Measurements from ENCODE around the gene SPDYE4.
"Not testable (repeated sequence)": the region's sequence is repeated elsewhere in the genome, so short reads cannot be mapped to it uniquely, and the experiment has no call there.

Gene SPDYE4, protein sequence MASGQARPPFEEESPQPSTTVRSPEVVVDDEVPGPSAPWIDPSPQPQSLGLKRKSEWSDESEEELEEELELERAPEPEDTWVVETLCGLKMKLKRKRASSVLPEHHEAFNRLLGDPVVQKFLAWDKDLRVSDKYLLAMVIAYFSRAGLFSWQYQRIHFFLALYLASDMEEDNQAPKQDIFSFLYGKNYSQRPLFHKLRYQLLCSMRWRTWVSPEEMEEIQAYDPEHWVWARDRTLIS

DNA sequence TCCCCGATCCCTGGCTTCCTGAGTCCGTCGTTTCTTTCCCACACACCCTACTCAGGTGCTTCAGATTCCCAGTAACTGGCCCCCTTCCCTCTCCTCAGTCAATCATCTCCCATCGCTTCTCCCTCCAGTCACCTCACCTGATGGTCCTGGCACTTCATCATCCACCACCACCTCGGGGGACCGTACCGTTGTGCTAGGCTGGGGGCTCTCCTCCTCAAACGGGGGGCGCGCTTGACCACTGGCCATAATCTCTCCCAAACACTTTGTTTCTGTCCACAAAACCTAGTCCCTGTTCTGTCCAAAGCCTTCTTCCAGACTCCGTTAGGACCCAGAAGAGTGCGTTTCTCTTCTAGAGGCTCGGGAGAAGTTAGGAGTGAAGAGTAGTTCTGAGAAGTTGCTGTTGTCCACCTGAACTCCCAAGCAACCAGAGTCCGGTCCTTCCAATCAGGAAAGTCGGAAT lies at the start of gene SPDYE4:
TSS of gene SPDYE4 (minus strand) at position 410 of the 460 bp plus-strand sequence. CDS start at position 246, 164 bp downstream.
- no peak for DNase-seq

DNA sequence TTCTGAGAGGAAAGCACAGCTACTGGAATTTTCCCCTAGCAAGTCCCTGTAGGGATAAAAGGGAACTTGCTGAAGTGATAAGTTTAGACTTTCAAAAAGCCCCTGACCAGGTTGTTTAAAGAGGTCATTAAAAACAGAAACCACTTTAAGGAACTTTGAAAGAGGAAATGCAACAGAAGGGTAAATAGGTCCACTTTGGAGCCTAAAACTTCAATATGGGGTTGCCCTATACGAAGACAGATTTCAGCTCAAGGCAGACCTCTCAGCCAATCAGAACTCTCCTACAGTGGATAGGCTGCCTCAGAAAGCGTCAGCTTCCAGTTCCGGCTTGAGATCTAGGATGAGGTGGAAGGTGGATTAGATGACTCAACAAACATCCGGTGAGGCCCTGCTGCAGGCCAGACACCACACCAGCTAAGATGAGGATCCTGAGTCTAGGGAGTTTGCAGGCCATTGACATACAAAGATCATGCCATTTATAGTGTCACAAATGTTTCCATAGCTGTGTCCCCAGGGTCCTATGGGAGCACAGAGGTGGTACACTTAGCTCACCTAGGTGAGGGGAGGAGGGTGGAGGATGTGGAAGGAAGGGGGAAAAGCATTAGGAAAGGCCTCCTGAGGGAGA lies 48.7 kb upstream of the SPDYE4 start:
- no peak for DNase-seq

DNA sequence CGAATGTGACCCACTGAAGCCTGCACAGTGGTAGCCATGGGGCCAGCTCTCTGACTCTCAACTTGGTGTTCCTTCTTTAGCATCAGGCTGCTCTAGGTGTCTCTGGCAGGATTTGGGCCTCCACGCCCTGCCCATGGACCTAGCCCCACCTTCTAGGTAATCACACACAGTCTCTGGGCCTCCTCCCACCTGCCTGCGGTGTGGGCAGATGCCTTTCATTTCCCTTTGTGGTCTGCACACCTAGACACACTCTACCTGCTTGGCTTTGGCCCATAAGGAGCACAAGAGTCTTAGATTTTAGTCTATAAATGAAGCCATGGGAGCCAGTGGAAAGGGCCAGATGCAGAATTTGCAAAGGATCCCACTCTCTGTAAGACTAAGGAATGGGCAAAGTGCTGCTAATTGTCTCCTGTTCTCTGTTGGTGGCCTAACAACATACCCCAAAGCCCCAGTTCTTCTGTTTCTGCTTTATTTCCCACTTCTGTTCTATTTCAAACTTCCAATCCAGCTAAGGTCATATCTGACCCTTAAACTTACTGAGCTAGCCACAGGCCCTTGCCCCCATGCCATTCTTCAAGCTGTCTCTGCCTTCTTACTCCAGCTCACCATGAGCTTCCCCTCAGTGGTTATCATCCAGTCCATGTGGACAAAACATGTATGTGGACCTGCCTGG lies 48.0 kb upstream of the SPDYE4 start:
- no peak for DNase-seq

DNA sequence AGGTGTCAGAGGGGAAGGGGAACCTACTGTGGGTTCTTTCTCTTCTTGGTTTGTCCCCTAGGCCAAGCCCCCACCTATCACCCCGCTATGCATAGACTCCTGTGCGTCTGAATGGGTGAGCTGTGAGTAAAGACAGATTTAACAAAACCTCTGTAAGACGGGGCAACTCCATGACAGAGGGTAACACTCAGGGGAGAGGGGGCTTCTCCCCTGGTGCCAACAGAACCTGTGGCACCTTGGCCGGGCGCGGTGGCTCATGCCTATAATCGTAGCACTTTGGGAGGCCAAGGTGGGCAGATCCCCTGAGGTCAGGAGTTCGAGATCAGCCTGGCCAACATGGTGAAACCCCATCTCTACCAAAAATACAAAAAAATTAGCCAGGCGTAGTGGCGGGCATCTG lies 47.0 kb upstream of the SPDYE4 start:
- not testable (repeated sequence) for DNase-seq

DNA sequence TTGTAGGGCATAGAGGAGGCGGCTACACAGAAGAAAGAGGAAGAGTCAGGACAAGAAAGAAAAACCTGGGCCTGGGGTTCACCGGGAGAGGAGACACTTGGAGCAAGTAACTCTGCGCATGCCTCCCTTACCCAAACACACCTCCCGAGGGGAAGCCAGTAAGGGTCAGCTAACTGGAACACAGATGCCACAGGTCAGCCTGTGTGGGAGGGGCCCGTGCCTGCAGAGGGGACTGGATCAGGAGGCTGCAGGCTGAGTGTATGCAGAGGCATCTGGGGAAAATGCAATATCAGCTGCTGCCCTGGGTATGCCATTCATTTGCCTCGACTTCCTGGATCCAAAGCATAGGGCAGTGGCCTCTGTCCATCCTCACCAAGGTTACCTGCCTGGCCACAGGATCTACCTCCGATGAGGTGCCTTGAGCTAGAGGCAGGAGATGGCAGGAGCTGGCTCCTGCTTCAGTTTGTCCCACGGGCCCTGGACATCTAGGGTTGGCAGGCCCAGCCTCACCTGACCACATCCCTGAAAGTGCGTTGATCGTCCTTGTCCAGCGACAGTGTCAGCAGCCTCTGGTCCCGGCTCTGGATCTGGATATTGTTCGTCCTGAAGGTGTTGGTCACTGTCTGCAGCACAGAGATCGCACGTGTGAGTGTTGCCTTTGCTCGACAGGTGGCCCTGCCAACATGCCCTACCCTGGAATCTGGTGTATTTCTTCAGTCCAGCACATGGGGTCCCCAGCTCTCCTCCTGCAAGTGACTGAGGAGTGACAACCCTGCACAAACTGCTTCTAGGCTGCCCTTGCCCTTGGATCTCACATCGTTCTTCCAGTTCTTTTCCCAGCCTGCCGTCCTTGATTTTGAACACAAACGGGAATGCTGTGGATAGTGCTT lies 45.4 kb upstream of the SPDYE4 start:
- no peak for DNase-seq

DNA sequence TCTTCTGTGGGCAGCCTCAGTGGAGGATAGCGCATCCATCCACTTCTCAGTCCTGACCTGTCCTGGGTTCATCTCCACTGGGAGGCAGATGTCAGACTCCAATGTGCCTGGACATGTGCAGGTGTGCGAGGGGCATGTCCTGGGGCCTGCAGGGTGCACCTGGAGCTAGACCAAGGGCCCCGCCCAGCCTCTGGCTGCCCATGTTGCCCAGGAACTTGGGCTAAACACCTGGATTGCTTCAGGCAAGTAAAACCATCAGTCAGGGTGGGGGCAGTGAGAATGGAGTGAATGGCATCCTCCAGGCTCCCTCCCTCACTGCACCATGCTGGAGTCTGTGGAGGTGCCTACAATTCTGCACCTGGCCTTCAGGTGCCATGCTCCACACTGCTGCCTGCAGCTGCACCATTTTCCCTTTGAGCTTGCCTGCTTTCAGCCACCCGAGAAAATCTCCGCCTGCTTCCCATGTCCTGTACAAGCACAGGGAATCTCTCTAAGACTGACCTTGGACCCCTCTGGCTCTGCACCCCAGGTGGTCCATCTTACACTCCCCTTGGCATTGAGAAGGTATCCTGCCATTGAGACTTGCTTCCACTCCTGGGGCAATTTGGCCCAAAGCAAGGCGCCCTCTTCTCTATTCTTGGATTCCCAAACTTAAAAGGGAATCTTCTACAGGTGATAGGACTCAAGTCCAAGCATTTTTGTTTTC lies 42.9 kb upstream of the SPDYE4 start:
- no peak for DNase-seq

DNA sequence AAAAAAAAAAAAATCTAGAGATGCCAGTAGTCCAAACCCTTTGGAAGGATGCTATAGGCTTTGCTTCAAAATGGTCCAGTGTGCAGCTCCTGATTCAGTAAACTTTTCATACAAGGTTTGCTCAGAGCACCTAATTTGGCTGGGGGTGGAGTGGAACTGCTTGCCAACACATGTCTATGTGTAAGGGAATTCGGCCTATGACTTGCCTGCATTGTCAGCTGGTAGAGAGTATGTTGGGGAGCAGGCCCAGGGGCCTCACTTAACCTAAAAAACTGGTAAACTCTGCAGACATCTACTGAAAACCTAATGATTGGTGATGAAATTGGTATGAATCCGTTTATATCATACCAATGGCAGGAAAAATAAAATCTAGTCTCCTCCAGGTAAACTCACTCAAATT lies 42.3 kb upstream of the SPDYE4 start:
- DNase-seq, result no peak

DNA sequence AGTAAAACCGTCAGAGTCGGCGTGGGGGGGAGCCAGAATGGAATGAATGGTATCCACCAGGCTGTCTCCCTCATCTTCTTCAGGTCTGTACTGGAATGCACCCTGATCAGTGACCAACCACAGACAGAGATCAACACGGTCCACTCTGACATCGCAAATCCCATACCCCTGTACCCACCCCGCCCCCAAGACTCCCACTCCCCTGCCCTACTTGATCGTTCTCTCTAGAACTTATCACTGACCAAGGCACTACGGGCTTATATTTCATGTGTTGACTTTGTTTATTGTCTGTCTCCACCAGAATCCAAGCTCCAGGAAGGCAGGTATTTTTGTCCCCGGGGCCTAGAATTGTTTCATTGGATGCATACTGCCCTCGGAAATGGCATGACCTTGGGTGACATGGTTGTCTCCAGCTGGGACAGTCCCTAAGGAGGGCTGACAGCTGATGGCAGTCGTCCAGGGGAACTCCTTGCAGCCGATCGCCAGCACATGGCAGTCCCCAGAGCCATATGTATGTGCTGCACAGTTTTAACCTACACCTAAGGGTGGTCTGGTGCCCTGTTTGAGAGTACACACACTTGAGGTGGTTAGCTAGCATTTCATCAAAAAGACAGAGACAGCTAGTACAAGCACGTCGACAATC lies 41.3 kb upstream of the SPDYE4 start:
- no peak for DNase-seq

DNA sequence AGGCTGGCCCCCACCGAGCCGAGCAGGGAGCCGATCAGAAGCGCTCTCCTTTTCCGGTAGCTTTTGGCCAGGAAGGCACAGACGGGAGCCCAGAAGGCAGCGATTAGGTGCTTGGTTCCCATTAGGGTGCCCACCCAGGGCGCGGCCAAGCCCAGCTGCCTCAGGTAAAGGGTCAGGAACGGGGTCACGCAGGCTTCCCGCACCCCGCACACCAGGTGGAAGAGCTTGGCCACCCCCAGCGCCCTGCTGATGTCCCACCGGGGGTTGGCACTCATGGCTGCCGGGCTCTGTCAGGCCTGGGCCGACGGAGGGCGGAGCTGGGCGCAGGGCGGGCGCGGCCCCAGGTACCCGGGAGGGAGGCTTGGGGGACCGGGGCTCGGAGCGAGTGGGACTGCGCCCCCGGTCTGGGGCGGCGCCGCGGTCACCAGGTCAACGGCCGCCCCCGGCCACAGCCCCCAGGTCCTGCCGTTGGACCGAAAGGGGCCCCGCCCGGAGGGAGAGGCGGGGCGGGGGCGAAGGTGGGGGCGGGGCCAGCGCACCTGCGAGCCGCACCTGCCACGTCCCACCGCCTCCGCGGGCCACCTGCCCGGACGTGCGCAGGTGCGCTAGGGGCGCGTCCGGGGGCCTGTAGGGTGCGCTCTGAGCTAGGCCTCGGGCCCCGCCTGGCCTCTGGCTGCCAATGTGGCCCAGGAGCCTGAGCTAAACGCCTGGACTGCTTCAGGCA lies 40.7 kb upstream of the SPDYE4 start, which contains the start of gene MFSD6L:
TSS of gene MFSD6L (minus strand) at position 520 of the 724 bp plus-strand sequence. CDS start at position 275, 245 bp downstream.
- no peak for DNase-seq

DNA sequence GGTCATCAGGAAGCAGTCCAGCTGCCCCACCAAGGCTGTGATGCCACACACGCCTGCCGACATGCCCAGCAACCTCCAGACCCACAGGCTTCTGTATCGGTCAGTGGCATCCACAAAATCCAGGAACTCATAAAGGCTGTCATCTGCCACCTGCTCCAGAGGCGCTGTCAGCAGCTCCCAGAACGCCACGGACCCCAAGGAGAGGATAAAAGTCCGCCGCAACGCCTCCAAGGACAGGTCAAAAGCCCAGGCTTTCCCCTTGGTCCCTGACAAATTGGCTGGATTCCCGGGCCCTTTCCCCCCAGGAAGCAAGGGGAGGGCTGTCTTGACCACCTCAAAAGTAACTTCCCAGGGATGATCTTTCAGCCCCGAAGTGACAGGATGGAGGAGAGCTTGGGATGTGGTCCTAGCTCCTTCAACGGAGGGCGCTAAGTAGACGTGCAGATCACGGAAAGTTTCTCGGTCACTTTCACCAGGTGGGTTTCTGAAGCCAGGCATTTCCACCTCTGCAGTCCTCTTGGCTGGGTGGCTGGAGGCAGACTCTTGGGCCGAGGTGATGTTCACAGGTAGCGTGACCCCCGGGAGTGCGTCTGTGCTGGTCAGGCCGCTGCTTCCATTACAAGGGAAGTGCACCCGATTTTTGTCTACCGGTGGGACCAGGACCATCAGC lies 40.0 kb upstream of the SPDYE4 start:
- DNase-seq, result no peak

DNA sequence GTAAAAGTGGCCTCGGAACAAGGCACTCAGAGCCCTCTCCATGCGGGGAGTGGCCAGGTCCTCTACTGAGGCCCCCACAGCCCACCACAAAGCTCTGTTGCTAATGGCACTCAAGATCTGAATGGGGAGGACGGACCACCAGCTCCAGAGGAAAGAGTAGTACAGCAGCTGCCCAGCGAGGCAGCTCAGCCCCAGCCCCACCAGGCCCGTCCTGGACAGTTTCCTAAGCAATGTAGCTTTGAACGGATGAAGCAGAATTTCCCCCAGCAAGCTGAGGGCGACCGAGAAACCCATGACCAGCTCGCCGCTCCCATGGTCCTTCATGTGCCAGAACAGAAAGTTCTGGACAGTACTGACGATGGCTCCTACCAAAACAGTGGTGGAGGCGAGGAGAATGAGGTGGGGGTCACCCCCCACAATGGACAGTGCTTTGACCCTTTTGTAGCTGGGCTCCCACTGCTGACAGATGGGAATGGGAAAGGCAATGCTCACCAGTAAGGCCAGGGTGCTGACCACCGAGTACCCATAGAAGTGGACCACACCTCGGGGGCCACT lies 39.4 kb upstream of the SPDYE4 start:
- DNase-seq, result no peak

DNA sequence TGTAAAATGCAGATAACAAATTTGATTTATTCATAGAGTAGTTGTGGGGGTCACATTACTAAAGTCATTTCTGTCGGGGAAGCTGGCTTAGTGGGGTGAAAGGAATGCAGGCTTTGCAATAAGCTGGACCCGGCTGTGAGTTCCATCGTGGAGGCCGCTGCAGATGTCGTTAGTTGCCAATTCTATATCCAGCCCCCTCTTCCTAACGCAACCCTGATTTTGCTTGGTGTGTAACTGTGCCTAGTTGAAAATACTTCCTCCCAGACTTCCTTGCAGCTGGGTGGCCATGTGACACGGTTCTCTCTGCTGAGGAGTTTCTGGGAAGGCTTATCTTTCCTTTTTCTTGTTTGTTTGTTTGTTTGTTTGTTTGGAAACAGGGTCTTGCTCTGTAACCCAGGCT lies 36.3 kb upstream of the SPDYE4 start:
- DNase-seq, result no peak

DNA sequence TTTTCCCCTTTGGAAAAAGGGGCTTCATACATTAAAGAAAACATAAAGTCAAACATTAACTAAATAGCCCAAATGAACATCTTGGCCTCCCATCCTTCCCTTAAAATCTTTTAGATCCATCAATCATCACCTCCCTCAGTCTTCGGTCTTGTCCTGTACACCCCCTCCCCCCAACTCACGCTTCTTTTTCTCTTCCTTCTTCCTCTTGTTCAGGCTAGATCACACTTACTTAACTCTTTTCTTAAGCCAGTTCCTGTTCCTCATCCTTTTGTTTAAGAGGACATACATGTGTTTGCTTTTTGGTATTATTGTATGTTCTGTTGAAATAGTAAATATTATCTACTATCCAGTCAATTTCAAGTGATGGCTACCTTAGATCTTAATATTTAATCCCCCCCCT lies 35.3 kb upstream of the SPDYE4 start:
- no peak for DNase-seq

DNA sequence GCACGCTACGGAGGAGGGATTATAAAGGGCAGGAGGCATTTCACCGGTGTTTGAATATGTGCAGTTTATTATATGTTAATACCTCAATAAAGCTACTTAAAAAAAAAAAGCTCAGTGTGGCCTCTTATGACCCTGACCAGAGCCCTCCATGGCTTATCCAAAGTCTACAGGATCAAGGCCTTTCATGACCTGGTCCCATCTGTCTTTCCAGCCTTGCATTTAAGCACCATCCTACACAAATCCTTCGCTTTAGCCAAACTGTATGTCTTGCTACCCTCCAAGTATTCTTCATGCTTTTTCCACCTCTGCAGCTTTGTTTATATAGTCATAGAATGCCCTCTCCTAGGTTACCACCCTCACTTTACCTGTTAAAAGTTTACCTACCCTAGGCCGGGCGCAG lies 34.3 kb upstream of the SPDYE4 start:
- no peak for DNase-seq

DNA sequence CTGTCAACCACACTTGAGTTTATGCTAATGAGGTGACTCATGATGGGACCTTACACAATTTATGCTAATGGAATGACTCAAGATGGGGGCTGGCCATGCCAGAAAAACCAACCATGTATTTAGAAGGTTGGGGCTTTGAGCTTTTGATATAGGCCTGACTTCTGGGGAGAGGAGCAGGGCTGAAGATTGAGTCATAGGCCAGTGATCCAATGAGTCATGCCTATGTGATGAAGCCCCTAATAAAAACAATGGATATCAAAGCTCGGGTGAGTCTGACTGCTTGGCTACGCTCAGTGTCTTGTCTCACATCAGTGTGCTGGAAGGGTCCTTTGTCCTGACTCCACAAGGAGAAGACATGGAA lies 33.5 kb upstream of the SPDYE4 start:
- DNase-seq, result no peak

DNA sequence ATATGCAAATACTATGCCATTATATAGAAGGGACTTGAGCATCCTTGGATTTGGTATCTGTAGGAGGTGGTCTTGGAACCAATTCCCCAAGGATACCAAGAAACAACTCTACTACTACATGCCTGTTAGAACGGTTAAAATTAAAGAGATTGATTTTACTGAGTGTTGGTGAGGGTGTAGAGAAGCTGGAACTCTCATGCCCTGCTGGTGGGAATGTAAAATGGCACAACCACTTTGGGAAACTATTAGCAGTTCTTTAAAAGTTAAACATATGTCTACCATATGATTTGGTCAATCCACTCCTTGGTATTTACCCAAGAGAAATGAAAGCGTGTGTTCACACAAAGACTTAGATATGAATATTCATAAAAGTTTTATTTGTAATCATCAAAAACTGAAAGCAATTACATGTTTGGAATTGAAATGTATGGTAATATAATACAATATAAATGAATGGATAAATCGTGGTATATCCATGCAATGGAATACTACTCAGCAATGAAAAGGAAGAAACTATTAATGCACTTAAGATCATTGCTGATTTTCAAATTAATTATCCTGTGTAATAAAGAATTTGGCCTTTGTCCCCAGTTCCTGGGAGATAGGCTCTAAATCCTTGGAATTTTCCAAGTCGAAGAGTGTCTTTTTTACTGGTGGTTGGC lies 33.0 kb upstream of the SPDYE4 start:
- DNase-seq, result no peak

DNA sequence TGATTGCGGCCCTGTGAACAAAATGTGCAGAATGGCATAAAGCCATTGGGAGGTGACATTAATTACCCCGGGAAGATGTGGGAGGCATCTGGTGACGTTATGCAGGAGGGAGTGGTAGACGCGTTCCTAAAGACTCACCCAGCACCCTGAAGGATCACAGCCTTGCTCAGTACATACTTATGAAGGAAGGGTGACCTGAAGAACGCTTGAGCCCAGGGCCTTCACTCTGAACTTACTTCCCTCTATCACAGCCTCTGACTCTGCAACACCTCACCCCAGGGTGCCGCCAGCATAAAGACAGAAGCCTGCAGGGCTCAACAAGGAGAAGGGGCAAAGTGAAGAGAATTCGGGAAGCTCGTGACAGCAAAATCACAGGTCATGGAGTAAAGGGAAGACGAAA lies 31.4 kb upstream of the SPDYE4 start:
- no peak for DNase-seq

DNA sequence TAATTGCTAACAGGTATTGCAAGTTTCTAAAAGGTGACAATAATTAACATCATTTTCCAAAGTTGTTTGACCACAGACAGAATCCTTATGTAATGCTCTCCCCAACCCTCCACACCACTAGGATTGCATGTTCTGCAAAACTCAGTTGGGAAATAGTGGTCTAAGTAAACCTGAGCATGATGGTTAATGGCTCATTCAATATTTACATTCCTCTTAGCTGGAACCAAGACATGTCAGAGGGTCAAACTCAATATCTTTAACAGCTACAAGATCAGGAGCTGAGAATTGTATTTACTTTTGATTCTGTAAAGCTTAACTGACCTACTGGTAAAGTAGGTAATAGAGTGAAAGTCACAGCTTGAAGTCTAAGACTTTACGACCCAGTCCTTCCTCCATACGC lies 30.7 kb upstream of the SPDYE4 start:
- no peak for DNase-seq

DNA sequence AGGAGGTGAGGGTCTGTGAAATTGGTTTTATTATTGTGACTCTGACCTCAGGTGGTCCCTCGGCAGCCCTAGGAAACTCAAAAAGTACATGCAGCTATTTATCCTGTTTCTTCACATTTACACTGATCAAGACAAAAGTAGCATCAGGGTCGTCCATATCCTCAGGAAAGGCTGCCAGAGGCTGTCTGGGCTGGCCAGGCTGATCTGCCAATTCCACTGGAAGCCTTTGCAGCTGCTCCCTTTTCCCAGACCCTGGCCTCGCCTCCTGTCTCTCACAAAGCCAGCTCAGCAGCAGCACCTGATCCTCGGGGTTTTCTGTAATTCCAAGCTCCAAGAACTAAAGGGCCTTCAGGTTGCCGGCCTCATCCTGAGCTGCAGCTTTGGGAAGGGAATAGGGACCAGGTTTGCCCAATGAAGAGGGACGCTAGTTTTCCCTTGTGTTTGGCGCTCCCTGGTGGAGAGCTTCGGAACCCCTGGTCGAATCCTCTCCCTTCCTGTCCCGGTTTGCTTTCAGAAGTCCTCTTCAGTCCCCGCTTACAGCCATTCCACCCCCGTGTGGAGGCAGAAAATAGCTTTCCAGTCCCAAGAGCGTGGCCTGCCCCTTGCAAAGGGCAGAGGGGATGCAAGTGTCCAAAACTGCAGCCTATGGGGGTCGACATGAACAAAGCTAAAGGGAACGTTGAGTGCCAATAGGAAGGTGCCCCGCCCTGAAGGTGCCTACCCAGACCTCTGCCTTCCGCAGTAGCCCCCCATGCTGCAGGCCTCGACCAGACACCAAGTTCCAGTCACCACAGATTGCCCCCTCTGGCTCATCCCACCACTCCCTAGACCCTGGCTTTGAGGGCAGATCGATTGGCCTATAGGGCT lies 27.4 kb upstream of the SPDYE4 start:
- DNase-seq, result peak; percentile 37
